Measurements from ENCODE around the gene TNNI3.
"Not testable (repeated sequence)": the region's sequence is repeated elsewhere in the genome, so short reads cannot be mapped to it uniquely, and the experiment has no call there.

TNNI3 gene

GRCh38 chr19:55157064-55157908, at the start of gene TNNI3:
Gene TNNI3, minus strand, starts transcription at chr19:55157732. Its CDS starts 143 bp downstream, at chr19:55157589.
- no peak for DNase-seq

- DNase-seq: peak; percentile 53
These were observed 49.4 kb upstream of the TNNI3 start for GRCh38 chr19:55206664-55207500.

- DNase-seq: not testable (repeated sequence)
These were observed 44.7 kb upstream of the TNNI3 start for GRCh38 chr19:55202199-55202598.

- DNase-seq: no peak
These were observed 42.2 kb upstream of the TNNI3 start for GRCh38 chr19:55199620-55200204.

- DNase-seq: no peak
These were observed 41.1 kb upstream of the TNNI3 start for GRCh38 chr19:55198651-55199050.

GRCh38 chr19:55197528-55197927, 40.0 kb upstream of the TNNI3 start:
- no peak for DNase-seq

- DNase-seq: no peak
These were observed 39.3 kb upstream of the TNNI3 start for GRCh38 chr19:55196803-55197202.

- DNase-seq: no peak
These were observed 35.9 kb upstream of the TNNI3 start for GRCh38 chr19:55193481-55193880.

- DNase-seq: no peak
These were observed 31.9 kb upstream of the TNNI3 start for GRCh38 chr19:55189403-55189835.

GRCh38 chr19:55188625-55189024, 31.1 kb upstream of the TNNI3 start:
- no peak for DNase-seq

- no peak for DNase-seq
These were observed 28.5 kb upstream of the TNNI3 start for GRCh38 chr19:55186080-55186479.

GRCh38 chr19:55181740-55182139, 24.2 kb upstream of the TNNI3 start:
- no peak for DNase-seq

- DNase-seq: peak; percentile 72
These were observed 22.3 kb upstream of the TNNI3 start, which contains the start of gene SYT5 for GRCh38 chr19:55179606-55180484. Gene SYT5, minus strand, starts transcription at chr19:55180289. Its CDS starts 1,248 bp downstream, at chr19:55179041.

GRCh38 chr19:55178781-55179599, 21.5 kb upstream of the TNNI3 start:
- peak; percentile 91 for DNase-seq

- no peak for DNase-seq
These were observed 18.5 kb upstream of the TNNI3 start for GRCh38 chr19:55176076-55176475.

- DNase-seq: no peak
These were observed 17.8 kb upstream of the TNNI3 start for GRCh38 chr19:55175117-55175867.

GRCh38 chr19:55174425-55175116, 17.0 kb upstream of the TNNI3 start:
- DNase-seq: no peak

GRCh38 chr19:55173714-55174409, 16.3 kb upstream of the TNNI3 start:
- DNase-seq: peak; percentile 21

GRCh38 chr19:55173186-55173713, 15.7 kb upstream of the TNNI3 start:
- DNase-seq: no peak
